Midbrain (tissue), 1 donor: Measurements from ENCODE around the gene ITPR1.
A peak's percentile ranks its signal among the peaks of the same experiment; 100 is the strongest.
"Not testable (repeated sequence)": the region's sequence is repeated elsewhere in the genome, so short reads cannot be mapped to it uniquely, and the experiment has no call there.

Experiments used
- DNase-seq: peaks from one replicate; lab custom pipeline; 2025; lab: John Stamatoyannopoulos, UW

The ITPR1 gene

GRCh38 chr3:4596612-4597011 is 103.5 kb downstream of the ITPR1 start:
- DNase-seq = no peak

DNA sequence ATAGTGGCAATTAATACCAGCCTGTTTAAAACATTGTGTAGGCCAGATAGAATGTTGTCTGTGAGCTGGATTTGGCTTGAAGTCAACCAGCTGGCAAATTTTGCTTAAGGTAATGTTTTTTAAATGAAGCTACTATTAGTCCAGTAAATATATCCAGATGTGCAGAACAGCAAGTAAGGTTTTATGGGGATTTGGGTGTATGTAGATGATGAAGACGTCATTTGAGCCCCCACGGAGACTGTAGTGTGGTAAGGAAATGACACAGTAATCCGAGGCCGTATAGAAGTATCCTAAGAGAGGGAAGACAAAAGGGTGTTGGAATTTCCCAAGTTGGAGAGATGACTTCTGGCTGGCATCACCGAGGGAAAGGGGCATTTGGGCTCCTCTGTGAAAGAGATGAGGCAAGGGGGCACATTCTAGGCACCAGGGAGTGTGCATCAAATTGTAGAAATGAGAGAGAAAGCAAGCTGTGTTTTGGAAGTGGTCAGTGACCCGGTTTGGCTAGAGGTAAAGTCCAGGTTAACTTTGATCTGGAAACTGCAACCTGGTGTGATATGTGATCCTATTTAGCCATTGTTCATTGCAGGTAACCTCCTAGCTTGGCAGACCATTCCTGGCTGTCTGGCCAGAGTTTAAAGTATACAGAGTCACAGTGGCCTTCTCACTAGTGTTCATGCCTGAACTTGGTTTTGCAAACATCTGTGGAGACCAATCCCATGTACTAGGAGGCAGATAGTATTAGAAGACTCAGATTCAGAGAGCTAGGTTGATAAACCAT is 104.2 kb downstream of the ITPR1 start:
- no peak for DNase-seq

- DNase-seq = not testable (repeated sequence)
Observed at GRCh38 chr3:4598232-4598631, 105.1 kb downstream of the ITPR1 start.

DNA sequence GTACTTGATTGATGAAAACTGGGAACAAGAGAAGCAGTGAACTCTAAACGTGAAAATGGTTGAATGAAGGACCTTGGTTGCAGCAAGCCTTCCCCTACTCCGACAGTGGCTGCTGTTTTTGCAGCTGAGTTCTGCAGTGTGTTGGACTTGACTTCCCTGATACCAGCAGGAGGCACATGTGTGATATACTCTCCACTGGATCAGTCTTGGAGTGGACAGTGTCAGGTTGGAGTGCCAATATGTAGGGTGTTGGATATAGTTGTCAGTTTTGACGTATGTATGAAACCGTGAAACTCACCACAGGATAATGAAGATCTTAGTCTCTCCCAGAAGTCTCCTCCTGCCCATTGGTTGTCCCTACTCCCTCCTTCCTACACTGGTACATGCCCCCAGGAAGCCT is 106.5 kb downstream of the ITPR1 start:
- DNase-seq = no peak

DNA sequence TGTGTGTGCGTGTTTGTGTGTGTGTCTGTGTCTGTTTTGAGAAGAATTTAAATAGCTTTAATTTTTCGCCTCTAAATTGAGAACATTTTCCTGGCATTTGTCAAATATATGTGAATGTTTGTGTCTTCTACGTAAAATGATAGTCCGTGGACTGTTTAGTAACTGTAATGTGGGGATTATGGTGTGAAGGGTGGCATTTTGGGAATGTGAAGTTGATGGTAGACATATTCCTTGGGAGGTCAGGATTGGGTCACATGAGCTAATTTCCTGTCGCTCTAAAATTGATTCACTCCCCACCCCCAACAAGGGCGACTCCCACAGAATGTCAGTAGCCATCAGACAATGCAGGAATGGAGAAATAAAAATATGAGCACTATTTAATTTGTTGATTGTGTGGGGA is 107.3 kb downstream of the ITPR1 start:
- DNase-seq = no peak

DNA sequence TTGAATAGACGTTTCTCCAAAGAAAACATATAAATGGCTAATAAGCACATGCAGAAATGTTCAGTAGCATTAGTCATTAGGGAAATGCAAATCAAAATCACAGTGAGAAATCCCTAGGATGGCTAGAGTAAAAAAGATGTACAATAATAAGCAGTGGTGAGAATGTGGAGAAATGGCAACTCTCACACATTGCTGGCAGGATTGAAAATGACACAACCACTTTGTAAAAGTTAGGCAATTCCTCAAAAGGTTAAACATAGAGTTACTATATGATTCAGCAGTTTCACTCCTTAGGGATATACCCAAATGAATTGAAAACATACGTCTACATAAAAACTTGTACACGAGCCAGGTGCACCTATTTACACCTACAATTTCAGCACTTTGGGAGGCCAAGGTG is 108.7 kb downstream of the ITPR1 start:
- DNase-seq = no peak

DNA sequence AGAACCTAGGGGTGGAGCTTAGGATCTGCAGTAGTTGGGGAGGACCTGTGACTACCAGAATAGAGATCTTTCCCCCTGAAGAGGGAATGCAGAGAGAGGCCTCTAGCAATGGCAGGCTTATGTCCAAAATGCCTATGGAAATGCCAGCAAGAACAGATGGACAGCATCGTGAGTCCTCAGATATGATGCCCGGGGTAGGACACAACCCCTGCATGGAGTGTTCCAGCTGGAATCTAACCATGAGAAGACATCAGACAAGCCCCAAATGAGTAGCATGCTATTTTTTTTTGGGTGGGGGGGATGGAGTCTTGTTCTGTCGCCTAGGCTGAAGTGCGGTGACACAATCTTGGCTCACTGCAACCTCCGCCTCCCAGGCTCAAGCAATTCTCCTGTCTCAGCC is 111.5 kb downstream of the ITPR1 start:
- no peak for DNase-seq

GRCh38 chr3:4606911-4607310 is 113.8 kb downstream of the ITPR1 start:
- DNase-seq = no peak

- DNase-seq = no peak
Observed at GRCh38 chr3:4613366-4613765, 120.2 kb downstream of the ITPR1 start.

- no peak for DNase-seq
Observed at GRCh38 chr3:4614070-4614469, 120.9 kb downstream of the ITPR1 start.

DNA sequence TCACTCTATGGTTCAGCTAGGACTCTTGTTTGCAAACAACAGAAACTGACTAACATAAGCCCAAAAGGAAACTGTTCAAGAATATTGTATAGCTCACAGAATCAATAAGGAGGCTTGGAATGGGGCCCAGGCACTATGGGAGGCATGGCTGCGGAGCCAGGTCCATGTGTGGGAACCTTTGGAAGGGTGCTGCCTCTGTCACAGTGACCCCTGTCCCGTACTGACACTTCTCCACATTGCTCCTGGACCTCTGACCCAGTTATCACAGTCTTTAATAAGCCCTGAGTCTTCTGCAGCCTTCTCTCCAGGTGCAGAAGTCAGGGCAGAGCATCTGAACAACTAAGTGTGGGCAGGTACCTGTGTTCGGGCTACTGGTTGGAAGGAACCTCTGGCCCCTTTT is 121.8 kb downstream of the ITPR1 start:
- DNase-seq = no peak

- no peak for DNase-seq
Observed at GRCh38 chr3:4615750-4616149, 122.6 kb downstream of the ITPR1 start.

- no peak for DNase-seq
Observed at GRCh38 chr3:4623421-4623999, 130.4 kb downstream of the ITPR1 start.

GRCh38 chr3:4627651-4628375 is 134.7 kb downstream of the ITPR1 start:
- no peak for DNase-seq

DNA sequence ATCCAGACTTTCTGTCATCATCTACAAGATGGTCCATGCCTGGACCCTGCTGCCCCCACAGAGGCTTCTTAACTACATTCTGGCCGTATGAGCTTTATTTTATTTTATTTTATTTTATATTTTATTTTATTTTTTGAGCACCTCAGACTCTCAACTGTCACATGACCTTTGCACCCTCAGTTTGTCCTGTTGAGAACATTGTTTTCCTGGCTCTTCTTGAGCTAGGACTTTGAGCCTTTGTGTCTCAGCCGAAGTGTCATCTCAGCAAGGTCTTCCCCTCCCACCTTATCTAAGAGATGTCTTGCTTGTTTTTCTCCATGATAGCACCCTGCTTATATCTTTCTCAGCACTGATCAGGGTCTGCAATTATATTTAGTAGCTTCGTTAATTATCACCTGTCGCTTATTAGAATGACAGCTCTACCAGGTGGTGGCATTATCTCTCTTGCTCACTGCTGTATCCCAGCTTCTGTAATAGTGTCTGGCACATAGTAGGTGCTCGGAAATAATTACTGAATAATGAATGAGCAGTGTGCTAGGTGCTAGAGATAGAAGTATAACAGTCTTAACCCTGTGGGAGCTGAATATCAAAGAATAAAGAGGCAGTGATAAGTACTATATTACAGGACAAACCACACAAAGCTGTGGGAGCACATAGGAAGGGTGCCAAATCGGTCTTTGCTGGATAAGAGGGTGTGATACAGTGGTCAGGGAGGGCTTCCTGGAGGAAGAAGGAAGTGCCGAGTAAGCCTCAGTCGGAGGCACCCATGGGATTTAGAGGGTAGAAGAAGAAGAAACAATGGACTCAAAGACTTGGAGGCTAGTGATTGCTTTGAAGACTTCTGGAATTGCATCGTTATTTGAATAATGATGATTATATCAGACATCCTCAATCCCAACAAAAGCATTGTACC is 136.2 kb downstream of the ITPR1 start:
- no peak for DNase-seq

DNA sequence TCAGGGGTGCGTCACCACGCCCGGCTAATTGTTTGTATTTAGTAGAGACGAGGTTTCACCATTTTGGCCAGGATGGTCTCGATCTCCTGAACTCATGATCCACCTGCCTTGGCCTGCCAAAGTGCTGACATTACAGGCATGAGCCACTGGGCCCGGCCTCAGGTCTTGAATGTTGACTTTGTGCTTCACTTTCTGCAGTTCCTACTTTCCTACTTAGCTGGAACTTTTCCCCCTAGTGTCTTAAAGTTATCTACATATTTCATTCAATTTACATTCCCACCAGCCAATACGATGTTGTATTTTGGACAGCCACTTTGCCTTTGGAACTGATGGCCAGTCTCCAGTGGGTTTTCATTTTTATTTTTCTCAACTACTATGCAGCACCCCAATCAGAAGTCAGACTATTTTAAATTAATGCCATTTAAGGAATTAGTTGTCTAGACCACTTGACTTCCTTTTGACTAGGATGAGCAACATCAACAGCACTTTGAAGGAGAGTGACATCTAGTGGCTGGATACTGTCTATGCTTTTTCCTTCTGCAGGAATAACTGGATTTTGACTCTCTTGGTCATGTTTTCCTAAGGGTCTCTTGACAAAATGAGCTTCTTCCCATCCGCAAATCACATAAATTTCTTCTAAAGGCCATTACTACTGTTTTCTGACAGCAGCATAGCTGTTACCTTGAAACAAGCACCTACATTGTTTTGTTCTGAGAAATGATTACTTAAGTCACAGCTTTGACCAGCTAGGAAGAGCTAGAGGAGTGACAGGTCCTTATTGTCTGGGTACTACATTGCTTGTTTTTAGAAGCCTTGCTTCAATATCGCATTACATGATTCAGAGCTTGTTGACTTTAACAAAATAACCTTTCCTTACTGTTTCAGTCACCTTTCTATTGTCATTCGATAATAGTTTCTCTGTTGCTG is 140.2 kb downstream of the ITPR1 start:
- peak; percentile 68 for DNase-seq

- DNase-seq = no peak
Observed at GRCh38 chr3:4634894-4635293, 141.7 kb downstream of the ITPR1 start.

- no peak for DNase-seq
Observed at GRCh38 chr3:4637265-4637664, 144.1 kb downstream of the ITPR1 start.

DNA sequence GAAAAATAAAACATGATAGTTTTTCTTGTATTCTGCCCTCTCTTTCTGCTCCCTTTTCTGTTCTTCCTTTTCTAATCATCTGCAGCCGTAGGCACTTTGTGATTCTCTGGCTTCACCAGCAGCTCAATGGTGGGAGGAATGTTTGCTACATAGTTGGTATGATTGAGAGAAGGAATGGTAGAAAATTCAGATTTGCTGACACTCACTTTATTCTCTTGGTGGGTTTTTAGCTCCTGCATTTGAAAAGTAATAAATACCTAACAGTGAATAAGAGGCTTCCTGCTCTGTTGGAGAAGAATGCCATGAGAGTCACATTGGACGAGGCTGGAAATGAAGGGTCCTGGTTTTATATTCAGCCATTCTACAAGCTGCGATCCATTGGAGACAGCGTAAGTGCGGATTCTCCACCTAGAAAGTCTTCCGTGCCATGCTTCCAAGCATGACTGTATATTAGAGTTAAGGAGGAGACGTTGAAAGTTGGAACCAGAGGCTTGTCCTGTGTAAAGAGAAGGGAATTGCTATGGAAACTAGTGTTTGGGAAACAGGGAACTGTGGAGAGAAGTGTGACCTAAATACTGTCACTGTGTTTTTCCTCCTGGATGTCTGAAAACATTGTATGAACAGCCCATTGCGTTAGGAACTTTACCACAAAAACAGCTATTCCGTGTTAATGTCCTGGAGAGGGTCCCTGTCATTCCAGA is 148.9 kb downstream of the ITPR1 start:
- DNase-seq = no peak

DNA sequence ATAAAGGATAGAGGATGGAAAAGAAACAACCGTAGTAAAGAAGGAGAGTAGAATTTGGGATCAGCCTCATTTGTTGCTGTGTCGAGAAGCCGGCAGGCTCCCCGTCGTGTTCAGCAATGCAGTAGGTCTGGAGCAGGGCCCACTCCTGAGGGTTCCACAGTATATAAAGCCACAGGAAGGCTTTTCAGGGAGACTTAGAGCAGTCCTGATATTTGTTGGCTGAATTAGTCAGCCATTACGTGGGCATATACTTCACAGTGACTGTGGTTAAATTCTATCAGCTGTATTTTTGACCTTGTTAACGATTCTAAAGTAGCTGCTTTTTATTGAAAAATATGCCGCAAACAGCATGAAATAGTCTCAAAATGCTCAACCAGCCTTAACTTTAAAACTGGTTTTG is 149.5 kb downstream of the ITPR1 start:
- DNase-seq = no peak
